ENCODE measurements around the gene GLB1L3. TPM values are rescaled to one million over a fixed set of nuclear protein-coding genes. Genes with fewer than 3 reads are reported as not detected.

Gene GLB1L3
- total and polyA plus RNA-seq, 3 donors from 2014 or later: 13.2 to 21.3 (median 15.6) TPM

DNA sequence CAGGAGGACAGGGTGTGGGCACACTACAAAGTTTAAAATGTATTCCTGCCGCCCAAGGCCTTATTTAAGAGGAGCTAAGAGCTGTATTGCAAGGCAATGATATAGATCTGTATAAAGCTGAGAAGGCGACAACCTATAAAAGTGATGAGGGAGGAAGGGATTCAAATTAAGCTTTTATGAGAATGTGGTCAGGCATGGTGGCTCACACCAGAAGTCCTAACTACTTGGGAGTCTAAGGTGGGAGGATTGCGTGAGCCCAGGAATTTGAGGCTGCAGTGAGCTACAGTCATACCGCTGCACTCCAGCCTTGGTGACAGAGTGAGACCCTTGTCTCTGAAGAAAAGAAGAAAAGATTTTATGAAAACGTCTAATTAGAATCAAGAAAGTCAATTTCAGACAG lies 9.7 kb upstream of the GLB1L3 start:
- Histone ChIP-seq H3K36me3 (ENCODE audit: low read depth, missing control alignments) (no peaks in the 10 kb centered on the region), H3K4me3 (no peak overlapping the region), H3K27me3 (no peaks in the 10 kb centered on the region), H3K4me1 (no peaks in the 10 kb centered on the region), H3K9me3 (no peaks in the 10 kb centered on the region), H3K27ac (no peak overlapping the region)
- intact Hi-C loops (cut with DNase I; ENCODE audit: low total_unique reads): no loop called here
- WGBS, 2 donors: 88 to 89% methylated on average over 5 of the region's 5 CpGs
- no peak for TF ChIP-seq POLR2A (IDR thresholded peaks at IDR 0.05)
- TF ChIP-seq, protein P1, sequence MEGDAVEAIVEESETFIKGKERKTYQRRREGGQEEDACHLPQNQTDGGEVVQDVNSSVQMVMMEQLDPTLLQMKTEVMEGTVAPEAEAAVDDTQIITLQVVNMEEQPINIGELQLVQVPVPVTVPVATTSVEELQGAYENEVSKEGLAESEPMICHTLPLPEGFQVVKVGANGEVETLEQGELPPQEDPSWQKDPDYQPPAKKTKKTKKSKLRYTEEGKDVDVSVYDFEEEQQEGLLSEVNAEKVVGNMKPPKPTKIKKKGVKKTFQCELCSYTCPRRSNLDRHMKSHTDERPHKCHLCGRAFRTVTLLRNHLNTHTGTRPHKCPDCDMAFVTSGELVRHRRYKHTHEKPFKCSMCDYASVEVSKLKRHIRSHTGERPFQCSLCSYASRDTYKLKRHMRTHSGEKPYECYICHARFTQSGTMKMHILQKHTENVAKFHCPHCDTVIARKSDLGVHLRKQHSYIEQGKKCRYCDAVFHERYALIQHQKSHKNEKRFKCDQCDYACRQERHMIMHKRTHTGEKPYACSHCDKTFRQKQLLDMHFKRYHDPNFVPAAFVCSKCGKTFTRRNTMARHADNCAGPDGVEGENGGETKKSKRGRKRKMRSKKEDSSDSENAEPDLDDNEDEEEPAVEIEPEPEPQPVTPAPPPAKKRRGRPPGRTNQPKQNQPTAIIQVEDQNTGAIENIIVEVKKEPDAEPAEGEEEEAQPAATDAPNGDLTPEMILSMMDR (IDR thresholded peaks at IDR 0.05): no peak
- no peak for DNase-seq

DNA sequence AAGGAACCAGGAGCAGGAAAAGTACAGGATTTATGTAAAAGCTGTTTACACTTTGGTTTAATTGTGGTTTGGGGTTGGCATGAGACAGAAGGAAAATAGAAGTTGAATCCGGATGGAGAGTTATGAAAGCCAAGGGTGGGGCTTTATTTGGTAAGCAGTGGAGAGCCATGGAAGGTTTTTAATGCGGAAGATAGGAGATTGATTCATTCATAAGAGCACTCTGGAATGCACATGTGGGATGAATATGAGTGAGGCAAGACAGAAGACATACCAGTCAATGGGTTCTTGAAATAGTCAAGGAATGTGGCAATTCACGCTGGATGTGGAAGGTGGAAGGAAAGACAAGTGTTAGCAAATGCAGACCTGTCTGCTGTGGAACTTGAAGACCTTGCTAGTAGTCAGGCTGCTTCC lies 9.3 kb upstream of the GLB1L3 start:
- WGBS, 2 donors: 55 to 72% methylated on average over 3 of the region's 3 CpGs
- no peak for DNase-seq
- no peaks in the 10 kb centered on the region for H3K9me3 ChIP-seq
- H3K27me3 ChIP-seq: no peaks in the 10 kb centered on the region
- H3K4me1 ChIP-seq: no peaks in the 10 kb centered on the region
- H3K36me3 ChIP-seq (ENCODE audit: low read depth, missing control alignments): no peaks in the 10 kb centered on the region
- no peak for TF ChIP-seq POLR2A (IDR thresholded peaks at IDR 0.05)
- H3K27ac ChIP-seq: no peak overlapping the region
- no peak overlapping the region for H3K4me3 ChIP-seq
- intact Hi-C loops (cut with DNase I; ENCODE audit: low total_unique reads): no loop called here

GRCh38 chr11:134267461-134267860 lies 8.7 kb upstream of the GLB1L3 start:
- Histone ChIP-seq H3K4me3 (no peak overlapping the region), H3K9me3 (no peaks in the 10 kb centered on the region), H3K36me3 (ENCODE audit: low read depth, missing control alignments) (no peaks in the 10 kb centered on the region), H3K27me3 (no peaks in the 10 kb centered on the region), H3K27ac (no peak overlapping the region), H3K4me1 (no peaks in the 10 kb centered on the region)
- 82 to 83% methylated on average over 5 of the region's 5 CpGs for WGBS, 2 donors
- intact Hi-C loops (cut with DNase I; ENCODE audit: low total_unique reads): no loop called here
- TF ChIP-seq, protein P1 (IDR thresholded peaks at IDR 0.05): no peak
- no peak for TF ChIP-seq POLR2A (IDR thresholded peaks at IDR 0.05)
- no peak for DNase-seq

DNA sequence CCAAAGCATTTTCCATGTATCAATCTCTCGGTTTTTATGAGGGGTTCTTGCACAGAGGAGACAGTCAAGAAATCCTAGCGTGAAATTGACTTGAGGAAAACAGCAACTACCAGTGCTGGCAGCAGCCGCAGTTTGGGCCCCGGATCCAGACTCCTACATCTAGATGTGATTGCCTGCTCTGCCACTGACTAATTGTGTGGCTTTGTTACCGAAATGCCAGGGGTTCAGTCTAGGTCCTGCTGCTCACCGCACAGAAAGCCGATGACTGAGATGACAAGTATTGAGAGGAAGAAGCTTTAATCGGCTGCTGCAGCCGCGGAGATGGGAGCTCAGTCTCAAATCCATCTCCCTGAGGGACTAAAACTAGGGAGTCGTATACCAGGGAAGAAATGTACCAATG lies 8.2 kb upstream of the GLB1L3 start:
- TF ChIP-seq POLR2A (IDR thresholded peaks at IDR 0.05): no peak
- TF ChIP-seq, protein P1 (IDR thresholded peaks at IDR 0.05): no peak
- Histone ChIP-seq H3K27ac (no peak overlapping the region), H3K9me3 (no peaks in the 10 kb centered on the region), H3K27me3 (no peaks in the 10 kb centered on the region), H3K36me3 (ENCODE audit: low read depth, missing control alignments) (no peaks in the 10 kb centered on the region), H3K4me3 (no peak overlapping the region), H3K4me1 (no peaks in the 10 kb centered on the region)
- WGBS, 2 donors: 86 to 88% methylated on average over 11 of the region's 11 CpGs
- no peak for DNase-seq
- intact Hi-C loops (cut with DNase I; ENCODE audit: low total_unique reads): no loop called here

- H3K4me1 ChIP-seq: no peaks in the 10 kb centered on the region
- H3K27ac ChIP-seq: no peak overlapping the region
- no peak overlapping the region for H3K4me3 ChIP-seq
- WGBS, 2 donors: 56 to 60% methylated on average over 3 to 5 of the region's 5 CpGs
- intact Hi-C loops (cut with DNase I; ENCODE audit: low total_unique reads): loop anchor here (10.0 kb wide), 1 partner anchor 55 kb away; no protein-coding TSS in a partner anchor
- no peaks in the 10 kb centered on the region for H3K27me3 ChIP-seq
- DNase-seq: no peak
- no peaks in the 10 kb centered on the region for H3K36me3 ChIP-seq (ENCODE audit: low read depth, missing control alignments)
- no peak for TF ChIP-seq POLR2A (IDR thresholded peaks at IDR 0.05)
- TF ChIP-seq, protein P1 (IDR thresholded peaks at IDR 0.05): no peak
- no peaks in the 10 kb centered on the region for H3K9me3 ChIP-seq
Measured at GRCh38 chr11:134270250-134270714, 5.9 kb upstream of the GLB1L3 start.
